GM18499 (cell line): ENCODE data around the gene TRA2B.
A peak's percentile ranks its signal among the peaks of the same experiment; 100 is the strongest.

ENCODE experiments used
- ATAC-seq: cut with Tn5 transposase; IDR thresholded peaks from one replicate; pipeline ENCODE4 v1.9.1; 2021; ENCODE audit warnings: moderate number of reproducible peaks; ENCODE audit not compliant: insufficient read depth, unreplicated experiment

The TRA2B gene

DNA sequence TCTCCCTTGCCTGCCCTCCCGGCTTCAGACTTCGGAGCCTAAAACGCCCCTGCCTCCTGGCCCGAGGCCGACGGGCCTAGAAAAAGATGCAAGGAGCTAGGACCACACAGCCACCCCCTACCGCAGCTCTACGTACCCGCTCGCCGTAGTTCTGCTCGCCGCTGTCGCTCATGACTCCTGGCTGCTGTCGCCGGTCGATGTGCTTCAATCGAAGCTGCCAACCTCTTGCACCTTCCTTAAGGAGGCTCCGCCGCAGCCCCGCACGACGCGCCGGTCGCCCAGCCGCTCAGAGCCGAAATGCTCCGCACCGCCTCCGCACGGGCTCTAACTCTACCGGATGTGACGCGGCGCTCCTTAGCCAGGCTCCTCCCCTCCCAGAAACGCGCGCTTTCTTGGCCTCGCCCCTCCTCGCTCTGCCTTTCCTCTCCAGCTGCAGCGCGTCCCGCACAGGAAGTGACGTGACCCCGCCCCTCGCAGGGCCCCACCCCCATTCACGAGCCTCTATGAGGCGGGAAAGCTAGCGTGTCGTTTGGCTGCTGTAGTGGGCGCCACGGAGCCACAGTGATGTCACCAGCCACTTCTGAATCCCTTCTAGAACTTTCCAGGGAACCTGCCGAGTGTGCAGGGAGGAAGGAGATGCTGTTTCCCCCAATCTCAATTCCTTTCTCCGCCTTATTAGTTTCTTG lies at the start of gene TRA2B:
TRA2B (minus strand) TSS at position 326 of the 686 bp plus-strand sequence; CDS start at position 172, 154 bp downstream.
- peak; percentile 81 for ATAC-seq

DNA sequence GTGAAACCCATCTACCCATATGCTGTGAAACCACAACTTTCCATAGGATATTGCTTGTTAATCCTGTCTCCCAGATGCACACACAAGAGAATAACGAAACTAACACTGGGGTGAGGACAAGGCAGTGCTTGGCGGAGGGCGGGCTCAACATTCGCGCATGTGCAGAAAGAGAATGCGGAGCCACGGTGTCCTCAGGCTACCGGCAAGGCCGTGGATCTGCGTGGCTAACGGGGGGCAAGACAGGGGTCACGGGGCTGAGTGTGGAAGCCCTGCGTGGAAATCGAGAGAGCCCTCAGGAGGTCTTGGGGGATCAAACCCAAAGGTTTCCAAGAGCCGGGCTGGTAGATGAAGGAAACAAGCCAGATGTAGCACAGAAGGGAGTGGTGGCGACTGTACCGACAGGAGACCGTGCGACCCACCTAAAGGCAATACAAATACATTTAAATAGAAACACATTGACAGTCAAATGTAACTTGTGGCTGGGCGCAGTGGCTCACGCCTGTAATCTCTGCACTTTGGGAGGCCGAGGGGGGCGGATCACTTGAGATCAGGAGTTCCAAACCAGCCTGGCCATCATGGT lies 48.5 kb upstream of the TRA2B start:
- no peak for ATAC-seq

DNA sequence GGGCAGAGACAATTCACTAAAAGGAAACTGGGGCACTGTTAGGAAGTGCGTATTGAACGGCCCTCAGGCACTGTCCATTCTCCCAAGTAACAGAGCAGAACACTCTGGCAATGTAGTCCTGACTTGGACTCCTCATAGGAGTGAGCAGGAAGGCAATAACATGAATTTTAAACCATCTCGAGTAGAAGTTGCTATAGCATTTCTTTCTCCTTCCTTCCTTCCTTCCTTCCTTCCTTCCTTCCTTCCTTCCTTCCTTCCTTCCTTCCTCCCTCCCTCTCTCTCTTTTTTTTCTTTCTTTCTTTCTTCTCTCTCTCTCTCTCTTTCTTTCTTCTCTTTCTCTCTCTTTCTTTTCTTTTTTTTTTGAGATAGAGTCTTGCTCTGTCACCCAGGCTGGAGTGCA lies 46.4 kb upstream of the TRA2B start:
- ATAC-seq: no peak

DNA sequence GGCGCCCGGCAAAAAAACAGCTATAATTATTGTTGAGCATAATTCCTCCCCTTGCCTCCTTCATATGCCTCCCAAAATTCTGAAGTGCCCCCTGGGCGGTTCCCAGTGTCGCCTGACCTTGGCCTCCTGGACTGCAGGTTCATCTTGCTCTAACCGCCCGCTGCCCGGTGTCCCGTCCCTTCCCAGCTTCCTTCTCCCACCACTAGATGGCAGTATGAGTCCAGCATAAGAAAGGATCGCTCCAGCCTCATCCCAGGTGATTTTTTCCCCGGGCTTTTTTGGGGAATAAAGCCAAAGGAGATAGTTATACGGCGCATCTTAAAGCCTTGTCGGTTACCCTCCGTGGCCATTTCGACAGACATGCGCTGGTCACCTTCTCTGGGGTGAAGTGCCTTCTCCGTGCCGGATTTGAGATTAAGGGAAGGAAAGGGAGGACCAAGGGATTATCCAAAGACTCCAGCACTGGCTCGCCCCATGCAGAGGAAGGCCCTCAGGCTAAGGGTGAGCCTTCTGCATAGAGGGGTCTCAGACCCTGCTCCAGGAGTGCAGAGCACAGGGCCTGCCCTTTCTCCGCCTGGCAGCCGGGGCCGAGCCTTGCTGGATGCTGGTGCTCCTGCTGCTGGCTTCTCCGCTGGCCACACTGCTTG lies 45.8 kb upstream of the TRA2B start:
- no peak for ATAC-seq

DNA sequence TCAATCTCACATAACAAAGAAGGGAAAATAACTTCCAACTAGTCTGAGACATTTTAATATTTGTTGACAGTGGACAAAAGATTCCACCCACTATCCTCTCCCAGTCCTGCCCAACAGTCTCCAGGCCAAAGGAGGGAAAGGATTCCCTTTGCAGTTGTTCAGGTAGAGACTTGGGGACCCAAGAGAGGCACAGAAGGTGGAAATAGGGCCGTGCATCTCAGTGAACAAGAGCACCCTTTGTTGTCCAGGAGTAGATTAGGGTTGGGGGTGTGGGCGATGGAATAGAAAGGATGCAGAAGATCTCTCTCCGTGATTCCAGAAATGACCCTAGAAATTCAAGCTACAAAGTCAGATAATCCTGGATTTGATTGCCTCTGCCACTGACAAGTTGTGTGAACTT lies 44.8 kb upstream of the TRA2B start:
- no peak for ATAC-seq

DNA sequence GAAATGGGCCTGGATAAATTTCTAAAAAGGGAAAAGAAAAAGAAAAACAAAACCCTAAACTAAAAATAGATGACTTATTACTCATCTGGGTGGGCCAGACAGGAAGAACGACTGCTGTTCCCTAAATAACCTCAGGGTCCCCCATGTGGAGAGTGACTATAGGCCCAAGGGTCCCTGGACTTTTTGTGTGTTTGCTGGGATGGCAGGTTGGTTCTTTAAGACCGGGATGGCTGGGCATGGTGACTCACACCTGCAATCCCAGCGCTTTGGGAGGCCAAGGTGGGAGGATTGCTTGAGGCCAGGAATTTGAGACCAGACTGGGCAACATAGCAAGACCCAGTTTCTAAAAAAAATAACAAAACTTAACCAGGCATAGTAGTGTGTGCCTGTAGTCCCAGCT lies 43.8 kb upstream of the TRA2B start:
- ATAC-seq: no peak

DNA sequence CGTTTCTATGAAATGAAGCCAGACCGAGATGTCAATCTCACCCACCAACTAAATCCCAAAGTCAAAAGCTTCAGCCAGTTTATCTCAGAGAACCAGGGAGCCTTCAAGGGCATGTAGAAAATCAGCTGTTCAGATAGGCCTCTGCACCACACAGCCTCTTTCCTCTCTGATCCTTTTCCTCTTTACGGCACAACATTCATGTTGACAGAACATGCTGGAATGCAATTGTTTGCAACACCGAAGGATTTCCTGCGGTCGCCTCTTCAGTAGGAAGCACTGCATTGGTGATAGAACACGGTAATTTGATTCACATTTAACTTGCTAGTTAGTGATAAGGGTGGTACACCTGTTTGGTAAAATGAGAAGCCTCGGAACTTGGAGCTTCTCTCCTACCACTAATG lies 41.9 kb upstream of the TRA2B start:
- ATAC-seq: no peak

DNA sequence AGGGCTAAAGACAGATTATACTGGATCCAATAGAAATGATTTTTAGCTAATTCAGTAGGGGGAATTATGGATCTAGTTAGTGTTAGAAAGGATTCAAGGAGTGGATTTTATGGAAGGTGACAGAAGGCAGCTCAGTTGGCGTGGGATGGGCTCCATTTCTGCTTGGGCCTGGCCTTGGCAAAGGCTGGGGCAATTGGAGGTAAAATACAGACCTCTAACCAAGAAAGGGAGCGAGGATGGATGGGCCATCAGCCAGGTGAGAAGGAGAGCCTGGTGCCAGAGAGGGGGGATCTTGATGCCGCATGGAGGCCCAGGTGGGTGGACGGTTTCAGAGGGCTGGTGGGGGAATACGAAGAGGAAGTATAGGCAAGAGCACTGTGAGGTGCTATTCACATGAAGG lies 40.7 kb upstream of the TRA2B start:
- no peak for ATAC-seq

DNA sequence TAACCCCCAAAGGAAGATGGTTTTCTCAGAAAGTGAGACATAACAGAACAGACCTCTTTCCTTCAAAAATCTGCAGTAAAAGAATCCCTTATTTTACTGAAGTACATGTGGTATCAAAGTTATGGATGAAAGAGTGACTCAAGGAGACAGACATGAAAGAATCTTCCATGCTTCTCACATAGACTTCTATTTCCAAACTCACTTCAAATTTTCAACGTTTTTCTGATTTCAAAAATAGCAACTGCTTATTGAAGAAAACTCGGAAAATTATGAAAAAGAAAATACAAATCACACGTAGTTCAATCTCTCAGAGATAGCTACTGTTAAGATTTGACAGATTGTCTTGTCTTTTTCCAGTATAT lies 39.8 kb upstream of the TRA2B start:
- no peak for ATAC-seq

DNA sequence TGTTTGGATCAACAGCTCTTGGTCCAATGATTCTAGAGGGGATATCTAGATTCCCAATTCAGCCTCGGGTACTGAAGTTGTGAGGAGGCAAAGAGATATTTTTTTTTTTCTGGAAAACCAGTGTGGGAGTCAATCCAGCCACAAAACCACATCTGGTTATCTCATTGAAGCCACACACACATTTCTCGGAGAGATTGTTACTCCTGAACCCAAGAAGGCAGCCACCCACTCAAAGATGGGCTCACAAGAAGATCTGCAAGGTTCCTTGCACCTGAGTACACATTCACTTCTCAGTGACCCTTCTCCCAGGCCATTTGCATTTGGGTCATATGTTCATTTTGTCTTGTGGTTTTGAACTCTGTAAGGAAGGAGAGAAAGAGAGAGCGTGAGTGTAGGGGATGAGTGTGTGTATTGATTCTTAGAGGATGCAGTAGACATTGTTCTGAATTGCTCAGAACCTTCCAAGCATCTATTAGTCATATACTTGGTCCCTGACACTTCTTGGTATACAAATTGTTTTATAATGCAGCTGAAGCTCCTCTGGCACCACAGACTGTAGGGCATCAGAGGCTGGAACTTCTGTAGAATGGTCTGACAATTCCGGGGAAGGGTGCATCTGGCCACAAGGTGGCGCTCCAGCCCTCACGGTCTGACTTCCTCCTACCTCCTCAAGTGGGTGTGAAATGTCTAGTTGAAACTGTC lies 39.3 kb upstream of the TRA2B start:
- ATAC-seq: no peak

DNA sequence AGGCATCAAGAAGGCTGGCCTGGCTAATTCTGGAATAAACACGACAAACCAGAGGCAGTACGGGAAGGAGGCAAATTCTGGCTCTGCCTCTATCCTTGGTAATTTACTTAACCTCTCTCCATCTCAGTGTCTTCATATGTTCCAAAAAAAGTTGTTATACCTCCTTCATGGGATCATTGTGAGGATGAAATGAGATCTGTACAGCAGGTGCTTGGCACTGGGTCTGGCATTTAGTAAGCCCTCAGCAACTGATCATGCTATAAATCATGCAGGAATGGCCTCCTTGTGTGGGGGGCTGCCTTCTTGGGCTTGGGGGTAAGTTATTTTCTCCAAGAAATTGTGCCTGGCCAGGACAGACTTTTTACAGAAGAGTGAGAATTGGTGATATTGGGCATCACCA lies 38.3 kb upstream of the TRA2B start:
- ATAC-seq: no peak

DNA sequence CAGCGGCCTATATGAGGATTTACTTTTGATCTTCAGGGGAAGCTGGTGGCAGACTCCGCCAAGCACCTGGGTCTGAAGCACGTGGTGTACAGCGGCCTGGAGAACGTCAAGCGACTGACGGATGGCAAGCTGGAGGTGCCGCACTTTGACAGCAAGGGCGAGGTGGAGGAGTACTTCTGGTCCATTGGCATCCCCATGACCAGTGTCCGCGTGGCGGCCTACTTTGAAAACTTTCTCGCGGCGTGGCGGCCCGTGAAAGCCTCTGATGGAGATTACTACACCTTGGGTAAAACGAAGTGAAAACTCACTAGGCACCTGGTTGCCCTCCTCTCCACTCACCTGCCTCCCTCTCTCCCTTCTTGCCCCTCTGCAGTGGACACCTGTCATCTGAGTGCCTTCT lies 33.8 kb upstream of the TRA2B start:
- ATAC-seq: no peak

DNA sequence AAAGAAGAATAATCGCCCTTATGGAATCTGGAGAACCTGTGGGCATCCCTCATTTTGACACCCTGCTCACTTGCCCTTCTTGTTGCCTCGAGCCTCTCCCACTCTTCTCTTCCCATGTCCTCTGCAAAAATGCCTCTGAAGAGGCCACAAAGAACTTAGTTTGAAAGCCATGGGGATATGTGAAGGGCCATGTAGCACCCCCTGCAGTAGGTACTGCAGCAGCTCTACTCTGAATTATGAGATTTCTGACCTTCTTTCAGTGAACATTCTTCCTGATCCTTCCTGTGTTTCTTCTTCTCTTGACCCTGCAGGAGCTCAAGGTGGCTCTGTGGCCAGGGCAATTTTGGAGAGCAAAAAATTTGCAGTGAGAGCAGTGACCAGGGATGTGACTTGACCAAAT lies 30.4 kb upstream of the TRA2B start:
- ATAC-seq: no peak

DNA sequence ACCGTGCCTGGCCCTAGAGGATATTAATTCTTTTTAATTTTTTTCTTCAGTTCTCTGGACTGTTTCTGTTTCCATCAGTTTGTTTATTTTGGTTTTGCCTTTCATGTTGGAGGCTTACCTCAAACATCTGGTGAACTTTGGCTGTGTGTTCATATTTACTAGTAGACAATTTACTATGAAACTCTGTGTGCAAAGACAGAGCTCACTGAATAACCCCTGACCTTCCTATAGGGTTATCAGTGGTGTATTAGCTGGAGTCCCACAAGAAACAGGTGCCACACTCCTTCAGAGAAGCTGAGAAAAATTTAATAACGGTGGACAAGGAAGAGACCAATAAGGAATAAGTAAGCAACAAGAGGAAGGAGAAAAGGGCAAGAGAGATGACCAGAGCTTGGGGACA lies 28.8 kb upstream of the TRA2B start:
- ATAC-seq: no peak

DNA sequence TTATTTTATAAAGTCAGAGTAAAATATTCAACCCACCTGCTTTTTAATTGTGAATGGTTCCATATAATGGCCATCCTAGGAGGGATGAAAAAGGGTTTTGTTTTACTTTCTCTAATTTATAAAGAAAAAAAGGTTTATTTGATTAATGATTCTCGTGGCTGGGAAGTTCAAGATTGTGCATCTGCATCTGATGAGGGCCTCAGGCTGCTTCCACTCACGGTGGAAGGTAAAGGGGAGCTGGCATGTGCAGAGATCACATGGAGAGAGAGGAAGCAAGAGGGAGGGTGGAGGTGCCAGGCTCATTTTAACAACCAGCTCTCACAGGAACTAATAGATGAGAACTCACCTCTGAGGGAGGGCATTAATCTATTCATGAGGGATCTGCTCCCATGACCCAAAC lies 27.7 kb upstream of the TRA2B start:
- ATAC-seq: no peak

DNA sequence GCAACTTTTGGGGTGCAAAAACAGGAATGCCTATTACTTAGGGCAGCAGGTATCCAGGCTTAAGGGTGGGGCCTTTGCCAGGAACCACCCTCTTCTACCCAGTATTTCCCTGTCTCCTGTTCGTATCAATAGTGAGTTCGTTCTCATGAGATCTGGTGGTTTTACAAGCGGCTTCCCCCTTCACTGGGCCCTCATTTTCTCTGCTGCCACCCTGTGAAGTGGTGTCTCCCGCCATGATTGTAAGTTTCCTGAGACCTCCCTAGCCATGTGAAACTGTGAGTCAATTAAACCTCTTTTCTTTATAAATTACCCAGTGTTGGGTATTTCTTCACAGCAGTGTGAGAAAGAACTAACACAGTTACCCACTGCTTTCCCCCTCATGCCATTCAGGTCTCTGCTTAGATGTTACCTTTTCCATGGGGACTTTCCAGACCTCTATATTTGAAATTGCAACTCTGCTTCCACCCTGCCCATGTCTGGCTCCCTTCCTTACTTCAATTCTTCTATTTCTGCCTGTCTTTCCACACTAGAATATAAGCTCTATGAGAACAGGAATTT lies 23.9 kb upstream of the TRA2B start:
- no peak for ATAC-seq

DNA sequence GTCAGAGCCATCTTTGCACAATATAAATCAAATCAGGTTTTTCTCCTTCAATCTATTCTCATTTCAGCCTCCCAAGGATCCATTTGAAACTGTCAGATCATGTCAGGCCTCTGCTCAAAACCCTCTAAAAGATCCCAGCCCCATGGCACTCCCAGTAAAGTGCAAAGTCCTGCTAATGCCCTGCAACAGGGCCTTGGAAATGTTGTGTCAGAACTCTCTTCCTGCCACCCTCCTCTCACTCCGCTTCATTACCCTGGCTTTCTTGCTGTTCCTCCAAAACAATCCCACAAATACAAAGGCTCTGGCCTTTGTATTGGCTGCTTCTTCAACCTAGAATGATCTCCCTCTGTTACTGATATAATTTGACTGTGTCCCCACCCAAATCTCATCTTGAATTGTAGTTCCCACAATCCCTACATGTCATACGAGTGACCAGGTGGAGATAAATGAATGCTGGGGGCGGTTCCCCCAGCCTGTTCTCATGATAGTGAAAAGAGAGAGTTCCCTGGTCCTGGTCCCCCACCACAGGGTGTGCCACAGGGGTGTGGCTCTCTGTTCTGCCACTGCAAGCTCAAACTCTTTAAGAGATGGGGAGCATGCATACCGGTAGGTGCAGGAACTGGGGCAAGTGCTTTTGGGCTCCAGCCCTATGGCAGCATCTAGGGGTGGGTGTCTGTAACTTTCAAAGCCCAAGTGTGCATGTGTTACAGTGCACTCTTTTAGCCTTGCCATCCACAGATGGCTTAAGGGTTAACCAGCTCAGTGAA lies 22.9 kb upstream of the TRA2B start:
- ATAC-seq: no peak

DNA sequence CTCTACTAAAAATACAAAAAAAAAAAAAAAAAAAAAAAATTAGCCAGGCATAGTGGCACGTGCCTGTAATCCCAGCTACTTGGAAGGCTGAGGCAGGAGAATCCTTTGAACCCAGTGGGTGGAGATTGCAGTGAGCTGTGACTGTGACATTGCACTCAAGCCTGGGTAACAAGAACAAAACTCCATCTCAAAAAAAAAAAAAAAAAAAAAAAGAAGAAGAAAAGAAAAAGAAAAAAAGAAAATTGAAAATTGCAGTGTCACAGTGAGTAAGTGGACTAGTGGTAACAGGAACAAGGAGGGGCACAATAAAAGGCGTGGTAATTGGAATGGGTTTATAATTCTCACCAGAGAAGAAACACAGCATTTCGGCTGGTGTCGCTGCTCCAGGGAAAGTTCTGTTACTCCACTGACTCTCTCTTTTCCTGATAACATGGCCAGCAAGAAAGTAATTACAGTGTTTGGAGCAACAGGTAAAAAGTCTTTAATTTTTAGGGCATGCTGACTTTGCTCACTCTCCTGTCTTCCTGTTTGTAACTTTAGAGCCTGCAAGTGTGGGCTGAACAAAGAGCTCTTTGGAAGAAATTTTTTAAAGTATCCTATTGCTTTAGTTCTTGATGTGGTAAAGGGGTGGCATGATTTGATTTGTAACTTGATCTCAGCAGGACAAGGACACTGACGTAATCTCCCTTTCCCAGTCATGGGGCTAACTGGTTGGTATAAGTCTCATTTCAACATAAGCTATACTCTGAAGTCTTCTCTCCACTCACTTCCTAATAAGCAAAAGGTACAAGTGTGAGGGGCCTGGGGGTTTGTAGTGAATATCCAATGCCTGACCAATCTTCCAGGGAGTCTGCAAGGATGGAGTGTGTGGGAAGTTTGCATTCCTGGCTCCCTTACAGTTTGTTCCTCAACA lies 22.1 kb upstream of the TRA2B start:
- ATAC-seq: no peak

DNA sequence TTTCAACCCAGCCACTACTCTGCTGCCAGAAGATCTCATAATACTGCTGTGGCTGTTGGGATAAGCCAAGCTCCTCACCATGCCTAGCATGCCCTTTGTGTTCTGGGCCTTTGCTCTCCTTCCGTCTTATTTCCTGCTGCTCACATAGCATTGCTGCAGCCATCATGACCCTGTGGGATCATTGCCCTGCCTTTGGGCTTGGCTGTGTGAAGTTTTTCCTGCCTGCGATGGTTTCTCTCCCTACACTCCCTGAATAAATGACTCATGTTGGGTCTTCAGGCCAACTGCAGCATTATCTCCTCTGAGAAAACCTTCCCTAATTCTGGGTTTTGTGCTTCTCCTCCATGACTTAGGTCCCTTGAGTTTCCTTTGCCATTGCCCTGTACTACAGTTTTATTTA lies 20.8 kb upstream of the TRA2B start:
- no peak for ATAC-seq
